HG03139 (cell line): ENCODE measurements around the gene NUBPL.

Experiments used
- ATAC-seq: cut with Tn5 transposase; IDR thresholded peaks from one replicate; pipeline ENCODE4 v1.9.1; 2021; ENCODE audit not compliant: unreplicated experiment

The NUBPL gene

DNA sequence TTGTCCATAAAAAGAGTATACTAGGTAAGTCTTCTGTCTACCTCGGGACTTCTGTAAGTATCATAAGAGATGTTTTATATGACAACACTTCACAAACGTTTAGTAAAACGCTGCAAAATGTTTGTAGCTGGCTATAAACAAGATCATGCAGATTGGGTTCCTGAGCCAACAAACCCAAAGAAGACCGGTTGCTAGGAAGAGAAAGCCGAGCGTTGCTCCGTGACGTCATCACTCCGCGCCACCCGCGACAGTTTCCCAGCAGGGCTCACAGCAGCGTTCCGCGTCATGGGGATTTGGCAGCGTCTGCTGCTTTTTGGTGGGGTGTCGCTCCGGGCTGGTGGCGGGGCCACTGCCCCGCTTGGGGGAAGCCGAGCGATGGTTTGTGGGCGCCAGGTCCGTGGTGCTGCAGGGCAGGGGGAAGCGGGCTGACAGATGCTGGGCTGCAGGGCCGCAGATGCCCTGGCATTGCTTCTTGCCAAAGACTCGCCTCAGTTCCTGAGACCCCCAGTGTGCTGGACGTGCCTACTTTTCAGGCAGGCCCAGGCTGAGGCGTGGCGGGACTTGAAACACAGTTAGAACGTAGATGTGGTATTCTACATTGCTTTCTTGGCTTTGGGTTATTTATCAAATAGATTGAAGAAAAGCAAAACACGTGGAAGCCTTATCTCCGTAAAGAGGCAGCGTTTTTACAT lies at the start of gene NUBPL:
Gene NUBPL, plus strand, starts transcription at position 250 of the 692 bp plus-strand sequence. Its CDS starts 36 bp downstream, at position 286.
- peak; percentile 95 for ATAC-seq

DNA sequence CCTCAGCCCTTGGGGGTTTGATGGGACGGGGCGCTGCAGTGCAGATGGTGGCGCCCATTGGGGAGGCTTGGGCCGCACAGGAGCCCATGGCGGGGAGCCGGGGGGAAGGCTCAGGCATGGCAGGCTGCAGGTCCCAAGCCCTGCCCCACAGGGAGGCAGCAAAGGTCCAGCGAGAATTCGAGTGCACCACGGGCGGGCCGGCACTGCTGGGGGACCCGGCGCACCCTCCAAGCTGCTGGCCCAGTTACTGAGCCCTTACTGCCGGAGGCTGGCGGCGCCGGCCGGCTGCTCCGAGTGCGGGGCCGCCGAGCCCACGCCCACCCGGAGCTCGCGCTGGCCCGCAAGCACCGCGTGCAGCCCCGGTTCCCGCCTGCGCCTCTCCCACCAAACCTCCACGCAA lies 34.1 kb upstream of the NUBPL start:
- ATAC-seq: no peak

DNA sequence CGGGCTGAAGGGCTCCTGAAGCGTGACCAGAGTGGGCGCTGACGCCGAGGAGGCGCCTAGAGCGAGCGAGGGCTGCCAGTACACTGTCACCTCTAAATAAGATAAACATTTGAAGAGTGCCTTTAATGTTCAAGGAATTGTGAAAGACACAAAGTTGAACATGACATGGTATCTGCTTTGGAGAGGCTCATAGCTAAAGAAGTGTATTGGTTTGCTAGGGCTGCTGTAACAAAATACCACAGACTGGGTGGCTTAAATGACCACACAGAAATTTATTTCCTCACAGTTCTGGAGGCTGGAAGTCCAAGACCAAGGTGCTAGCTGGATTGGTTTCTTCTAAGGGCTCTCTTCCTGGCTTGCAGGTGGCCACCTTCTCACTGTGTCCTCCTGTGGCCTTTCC lies 33.7 kb upstream of the NUBPL start:
- ATAC-seq: no peak

DNA sequence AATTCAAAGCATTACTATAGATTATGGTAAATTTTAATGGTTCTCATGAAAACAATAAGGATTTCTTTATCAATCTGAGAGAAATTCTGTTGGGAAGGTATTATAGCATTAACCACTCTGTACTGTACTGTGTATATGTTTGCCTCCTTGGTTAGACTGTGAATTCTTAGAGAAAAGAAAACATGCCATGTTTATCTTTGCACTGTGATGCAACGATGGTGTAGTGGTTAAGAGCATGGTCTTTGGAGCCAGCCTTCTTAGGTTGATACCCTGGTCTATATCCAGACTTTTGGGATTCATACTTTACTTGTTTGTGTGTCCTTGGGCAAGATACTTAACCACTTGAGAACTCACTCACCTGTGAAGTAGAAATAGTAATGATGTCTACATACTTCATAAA lies 32.2 kb upstream of the NUBPL start:
- no peak for ATAC-seq

DNA sequence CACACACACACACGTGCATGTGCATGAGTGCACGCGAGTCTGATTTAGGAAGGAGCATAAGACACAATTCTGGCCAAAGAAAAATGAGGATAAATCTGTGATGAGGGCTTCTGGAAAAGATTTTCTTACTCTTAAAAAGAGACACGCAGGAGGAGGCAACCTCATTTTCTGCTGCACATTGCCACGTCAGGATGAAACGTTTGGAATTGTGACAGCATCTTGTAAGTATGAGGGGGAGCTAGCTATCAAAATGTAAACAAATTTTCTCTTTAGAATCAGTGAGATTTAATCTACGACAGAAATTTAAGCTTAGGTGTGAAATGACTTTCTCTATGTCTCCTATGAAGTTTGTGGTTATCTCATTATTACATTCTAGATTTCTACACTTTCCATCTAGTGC lies 31.1 kb upstream of the NUBPL start:
- no peak for ATAC-seq

DNA sequence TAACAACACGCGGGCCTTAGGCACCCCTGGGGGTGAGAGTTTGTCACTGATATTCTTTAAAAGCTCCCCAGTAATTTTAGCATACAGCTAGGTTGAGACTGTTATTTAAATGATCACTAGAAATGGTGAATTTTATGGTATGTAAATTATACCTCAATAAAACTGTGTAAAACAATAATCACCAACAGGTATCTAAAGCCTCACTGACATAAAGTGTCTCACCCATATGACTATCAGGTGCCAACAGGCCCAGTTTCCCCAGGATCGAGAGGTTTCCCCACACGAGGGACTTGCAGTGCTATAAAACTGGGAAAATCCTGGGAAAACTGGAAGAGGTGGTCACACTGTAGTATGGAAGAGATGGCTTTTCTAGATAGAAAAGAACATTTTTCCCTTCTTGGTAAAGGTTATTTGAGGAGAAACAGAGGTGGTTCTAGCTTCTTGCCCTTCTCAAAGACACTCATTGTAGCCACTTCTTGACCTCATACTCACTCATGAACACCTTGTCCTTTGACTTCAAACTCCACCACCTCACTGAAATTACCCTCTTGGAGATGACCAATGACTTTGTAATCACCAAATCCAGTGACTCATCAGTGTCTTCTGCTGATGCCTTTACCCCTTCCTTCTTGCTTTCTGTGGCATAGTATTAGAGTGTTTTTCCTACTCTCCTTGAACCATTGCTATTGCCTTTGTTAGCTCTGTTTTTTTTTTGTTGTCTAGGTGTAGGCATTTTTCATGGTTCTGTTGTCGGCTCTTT lies 24.8 kb upstream of the NUBPL start:
- no peak for ATAC-seq

DNA sequence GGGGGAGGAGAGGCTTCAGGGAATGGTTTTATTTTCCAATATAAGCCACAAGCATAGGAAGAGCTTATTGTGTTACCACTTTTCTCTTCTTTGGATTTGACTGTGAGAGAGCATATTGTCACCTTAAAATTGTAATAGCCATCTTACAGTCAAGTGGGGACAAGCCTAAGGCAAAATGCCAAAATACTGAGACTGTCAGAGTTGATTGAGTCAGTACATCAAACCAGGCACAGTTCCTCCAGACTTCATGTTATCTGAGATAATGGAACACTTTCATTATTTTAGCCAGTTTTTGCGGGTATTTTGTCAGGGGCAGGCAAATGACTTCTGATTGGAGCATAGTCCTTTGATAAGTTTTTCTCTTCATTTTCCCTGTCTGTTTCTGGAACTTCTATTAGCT lies 19.5 kb upstream of the NUBPL start:
- ATAC-seq: no peak

- ATAC-seq: no peak
These were observed 17.0 kb upstream of the NUBPL start for GRCh38 chr14:31543969-31544799.

- ATAC-seq: no peak
These were observed 16.4 kb upstream of the NUBPL start for GRCh38 chr14:31544816-31545215.

- no peak for ATAC-seq
These were observed 15.9 kb upstream of the NUBPL start for GRCh38 chr14:31545328-31545727.

DNA sequence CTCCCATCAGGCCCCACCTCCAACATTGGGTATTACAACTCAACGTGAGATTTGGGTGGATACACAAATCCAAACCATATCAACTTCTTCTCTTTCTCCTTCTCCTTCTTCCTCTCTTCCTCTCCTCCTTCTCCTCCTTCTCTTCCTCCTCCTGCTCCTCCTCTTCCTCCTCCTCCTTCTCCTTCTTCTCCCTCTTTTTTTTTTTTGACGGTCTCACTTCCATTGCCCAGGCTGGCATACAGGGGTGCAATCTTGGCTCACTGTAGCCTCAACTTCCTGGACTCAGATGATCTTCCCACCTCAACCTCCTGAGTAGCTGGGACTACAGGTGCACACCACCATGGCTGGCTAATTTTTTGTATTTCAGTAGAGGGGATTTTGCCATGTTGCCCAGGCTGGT lies 11.4 kb upstream of the NUBPL start:
- ATAC-seq: no peak

DNA sequence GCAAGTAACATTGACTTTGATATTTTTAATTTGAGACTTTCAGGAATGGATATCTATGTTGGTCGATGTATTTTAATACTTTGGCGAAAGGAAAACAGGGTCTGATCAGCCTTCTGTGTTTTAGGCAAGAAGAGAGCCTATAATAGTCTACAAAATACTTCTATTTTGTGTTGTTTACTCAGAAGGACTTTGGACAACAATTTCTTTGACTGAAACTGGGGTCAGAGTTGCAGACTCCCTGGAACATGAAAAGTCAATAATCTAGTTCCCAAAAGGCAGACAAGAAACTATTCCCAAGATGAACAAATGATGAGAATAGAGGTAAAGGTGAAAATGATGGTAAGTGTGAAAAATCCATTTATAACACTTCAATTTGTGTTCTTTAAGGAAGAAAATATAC lies 10.6 kb upstream of the NUBPL start:
- no peak for ATAC-seq

- no peak for ATAC-seq
These were observed 5.0 kb upstream of the NUBPL start for GRCh38 chr14:31556191-31556590.

GRCh38 chr14:31559939-31560338 lies 1.3 kb upstream of the NUBPL start:
- ATAC-seq: no peak

- ATAC-seq: no peak
These were observed 447 bp upstream of the NUBPL start for GRCh38 chr14:31560759-31561154.

- no peak for ATAC-seq
These were observed 3.0 kb downstream of the NUBPL start for GRCh38 chr14:31564194-31564593.

DNA sequence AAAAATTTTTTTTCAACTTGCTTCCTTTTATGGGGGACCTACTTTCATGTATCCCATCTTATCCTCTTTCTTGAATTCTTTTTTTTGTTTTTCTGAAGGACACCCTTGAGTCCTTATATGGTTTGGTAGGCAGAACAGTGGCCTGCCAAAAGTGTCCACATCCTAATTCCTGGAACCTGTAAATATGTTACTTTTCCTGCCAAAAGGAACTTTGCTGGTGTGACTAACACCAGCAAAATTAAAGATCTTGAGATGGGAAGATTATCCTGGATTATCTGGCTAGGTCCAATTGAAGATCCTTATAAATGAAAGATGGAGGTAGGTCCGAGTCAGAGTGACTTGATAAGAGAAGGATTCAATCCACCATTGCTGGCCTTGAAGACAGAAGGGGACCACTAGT lies 5.3 kb downstream of the NUBPL start:
- no peak for ATAC-seq

DNA sequence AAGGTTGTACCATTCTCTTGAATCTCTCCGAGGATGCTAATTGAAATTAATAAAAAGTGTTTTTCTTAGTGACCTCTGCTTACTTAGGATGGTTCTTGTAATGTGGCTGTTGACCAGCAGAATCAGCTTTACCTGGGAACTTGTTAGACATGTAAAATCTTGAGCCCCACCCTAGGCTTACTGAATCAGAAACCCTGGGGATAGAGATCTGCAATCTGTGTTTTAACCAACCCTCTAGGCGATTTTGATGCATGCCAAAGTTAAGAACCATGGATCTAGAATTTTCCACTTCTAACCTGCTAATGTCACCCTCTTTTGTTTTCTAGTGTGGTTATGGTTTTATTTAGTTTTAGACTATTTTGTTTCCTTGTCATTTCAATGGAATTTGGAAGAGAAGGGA lies 6.5 kb downstream of the NUBPL start:
- ATAC-seq: no peak

GRCh38 chr14:31568161-31568560 lies 7.0 kb downstream of the NUBPL start:
- no peak for ATAC-seq

DNA sequence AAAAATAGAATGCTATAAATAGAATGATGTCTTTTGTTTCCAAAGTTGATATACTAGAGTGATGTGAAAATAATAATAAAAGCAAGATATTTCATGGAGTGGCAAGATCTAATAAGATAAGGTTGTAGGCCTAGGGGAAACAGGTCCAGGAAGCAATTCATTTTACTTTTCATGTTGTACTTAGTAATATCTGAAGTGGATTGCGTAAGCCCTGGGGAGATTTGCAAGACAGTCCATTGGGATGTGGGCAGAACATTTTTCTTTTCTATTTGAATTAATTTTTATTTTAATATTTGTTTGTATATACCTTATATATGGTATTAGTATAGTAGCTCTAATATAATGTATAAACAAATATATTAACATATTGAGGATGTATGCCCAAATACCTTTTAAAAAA lies 7.5 kb downstream of the NUBPL start:
- no peak for ATAC-seq

DNA sequence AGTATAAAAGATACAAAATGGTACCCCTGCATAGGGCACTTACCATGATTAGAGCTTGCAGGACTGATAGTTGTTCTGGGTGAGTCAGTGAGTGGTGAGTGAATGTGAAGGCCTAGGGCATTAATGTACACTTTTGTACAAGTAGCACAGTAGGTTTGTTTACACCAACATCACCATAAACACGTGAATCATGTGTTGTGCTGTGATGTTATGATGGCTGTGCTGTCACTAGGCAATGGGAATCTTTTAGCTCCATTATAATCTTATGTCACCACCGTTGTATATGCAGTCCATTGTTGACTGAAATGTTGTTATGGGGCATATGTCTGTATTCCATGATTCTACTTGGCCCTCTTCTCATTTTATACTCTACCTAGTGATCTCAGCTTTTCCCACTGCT lies 11.8 kb downstream of the NUBPL start:
- no peak for ATAC-seq

DNA sequence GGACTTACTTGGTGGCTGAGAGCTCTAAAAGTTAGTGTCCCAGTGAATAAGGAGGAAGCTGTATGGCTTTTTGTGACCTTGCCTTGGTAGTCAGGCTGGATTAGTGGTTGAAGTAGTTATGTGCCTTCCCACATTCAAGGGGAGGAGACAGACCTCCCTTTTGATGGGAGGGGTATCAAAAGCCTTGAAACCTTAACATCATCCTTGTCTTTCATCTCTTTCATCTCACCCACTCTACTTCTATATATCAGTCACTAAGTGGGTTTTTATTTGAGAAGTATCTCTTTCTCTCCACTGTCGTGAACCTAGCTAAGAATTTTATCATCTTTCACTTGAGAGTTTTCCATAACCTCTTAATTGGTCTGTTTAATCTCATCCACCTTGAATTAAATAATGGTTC lies 15.7 kb downstream of the NUBPL start:
- ATAC-seq: no peak
